ENCODE data around the gene DBR1.

The DBR1 gene

GRCh38 chr3:138186221-138186620, 11.5 kb upstream of the DBR1 start:
- TF ChIP-seq SUZ12 (IDR thresholded peaks at IDR 0.05; ENCODE audit: extremely low read depth, insufficient read depth, insufficient read length) = no peak
- no peak for TF ChIP-seq ZNF274 (IDR thresholded peaks at IDR 0.05; ENCODE audit: low read depth, low read length)
- TF ChIP-seq YY1 (IDR thresholded peaks at IDR 0.05; ENCODE audit: insufficient read depth, insufficient read length) = no peak
- Histone ChIP-seq H3K4me3 (ENCODE audit: insufficient read length, low read depth) (peak overlapping the region; percentile 97), H3K27me3 (ENCODE audit: insufficient read depth, insufficient read length) (peaks cover 24% of the 10 kb centered on the region), H3K4me1 (ENCODE audit: insufficient read depth, insufficient read length) (no peaks in the 10 kb centered on the region), H3K9me3 (ENCODE audit: insufficient read depth, low read length) (no peaks in the 10 kb centered on the region), H3K36me3 (ENCODE audit: insufficient read depth, insufficient read length, low read length) (peaks cover 23% of the 10 kb centered on the region), H3K9ac (ENCODE audit: insufficient read length, low read depth) (no peak overlapping the region)
- no peak for DNase-seq (ENCODE audit: low read depth, low spot score)

GRCh38 chr3:138184994-138185393, 10.3 kb upstream of the DBR1 start:
- Histone ChIP-seq H3K4me3 (ENCODE audit: insufficient read length, low read depth) (no peak overlapping the region), H3K9me3 (ENCODE audit: insufficient read depth, low read length) (no peaks in the 10 kb centered on the region), H3K36me3 (ENCODE audit: insufficient read depth, insufficient read length, low read length) (peaks cover 13% of the 10 kb centered on the region), H3K4me1 (ENCODE audit: insufficient read depth, insufficient read length) (no peaks in the 10 kb centered on the region), H3K27me3 (ENCODE audit: insufficient read depth, insufficient read length) (peaks cover 24% of the 10 kb centered on the region), H3K9ac (ENCODE audit: insufficient read length, low read depth) (no peak overlapping the region)
- no peak for DNase-seq (ENCODE audit: low read depth, low spot score)
- TF ChIP-seq SUZ12 (IDR thresholded peaks at IDR 0.05; ENCODE audit: extremely low read depth, insufficient read depth, insufficient read length) (no peak), ZNF274 (IDR thresholded peaks at IDR 0.05; ENCODE audit: low read depth, low read length) (no peak), YY1 (IDR thresholded peaks at IDR 0.05; ENCODE audit: insufficient read depth, insufficient read length) (no peak)

- Histone ChIP-seq H3K9me3 (ENCODE audit: insufficient read depth, low read length) (no peaks in the 10 kb centered on the region), H3K4me1 (ENCODE audit: insufficient read depth, insufficient read length) (no peaks in the 10 kb centered on the region), H3K27me3 (ENCODE audit: insufficient read depth, insufficient read length) (peaks cover 9% of the 10 kb centered on the region), H3K4me3 (ENCODE audit: insufficient read length, low read depth) (no peak overlapping the region), H3K36me3 (ENCODE audit: insufficient read depth, insufficient read length, low read length) (no peaks in the 10 kb centered on the region), H3K9ac (ENCODE audit: insufficient read length, low read depth) (no peak overlapping the region)
- no peak for DNase-seq (ENCODE audit: low read depth, low spot score)
- TF ChIP-seq YY1 (IDR thresholded peaks at IDR 0.05; ENCODE audit: insufficient read depth, insufficient read length) (no peak), ZNF274 (IDR thresholded peaks at IDR 0.05; ENCODE audit: low read depth, low read length) (no peak), SUZ12 (IDR thresholded peaks at IDR 0.05; ENCODE audit: extremely low read depth, insufficient read depth, insufficient read length) (no peak)
These were observed 5.8 kb upstream of the DBR1 start for GRCh38 chr3:138180375-138181029.

- Histone ChIP-seq H3K4me1 (ENCODE audit: insufficient read depth, insufficient read length) (no peaks in the 10 kb centered on the region), H3K36me3 (ENCODE audit: insufficient read depth, insufficient read length, low read length) (peaks cover 43% of the 10 kb centered on the region), H3K9me3 (ENCODE audit: insufficient read depth, low read length) (no peaks in the 10 kb centered on the region), H3K4me3 (ENCODE audit: insufficient read length, low read depth) (peak overlapping the region; percentile 86), H3K27me3 (ENCODE audit: insufficient read depth, insufficient read length) (no peaks in the 10 kb centered on the region), H3K9ac (ENCODE audit: insufficient read length, low read depth) (peak overlapping the region; percentile 98)
- no peak for TF ChIP-seq SUZ12 (IDR thresholded peaks at IDR 0.05; ENCODE audit: extremely low read depth, insufficient read depth, insufficient read length)
- no peak for TF ChIP-seq YY1 (IDR thresholded peaks at IDR 0.05; ENCODE audit: insufficient read depth, insufficient read length)
- no peak for TF ChIP-seq ZNF274 (IDR thresholded peaks at IDR 0.05; ENCODE audit: low read depth, low read length)
- no peak for DNase-seq (ENCODE audit: low read depth, low spot score)
These were observed 826 bp downstream of the DBR1 start for GRCh38 chr3:138173769-138174420.

- no peak overlapping the region for H3K9ac ChIP-seq (ENCODE audit: insufficient read length, low read depth)
- TF ChIP-seq YY1 (IDR thresholded peaks at IDR 0.05; ENCODE audit: insufficient read depth, insufficient read length) (no peak), ZNF274 (IDR thresholded peaks at IDR 0.05; ENCODE audit: low read depth, low read length) (no peak), SUZ12 (IDR thresholded peaks at IDR 0.05; ENCODE audit: extremely low read depth, insufficient read depth, insufficient read length) (no peak)
- H3K4me1 ChIP-seq (ENCODE audit: insufficient read depth, insufficient read length) = no peaks in the 10 kb centered on the region
- H3K36me3 ChIP-seq (ENCODE audit: insufficient read depth, insufficient read length, low read length) = peaks cover 53% of the 10 kb centered on the region
- H3K9me3 ChIP-seq (ENCODE audit: insufficient read depth, low read length) = no peaks in the 10 kb centered on the region
- H3K27me3 ChIP-seq (ENCODE audit: insufficient read depth, insufficient read length) = no peaks in the 10 kb centered on the region
- H3K4me3 ChIP-seq (ENCODE audit: insufficient read length, low read depth) = no peak overlapping the region
- no peak for DNase-seq (ENCODE audit: low read depth, low spot score)
These were observed 2.1 kb downstream of the DBR1 start for GRCh38 chr3:138172625-138173024.

GRCh38 chr3:138165061-138165460, 9.7 kb downstream of the DBR1 start:
- H3K36me3 ChIP-seq (ENCODE audit: insufficient read depth, insufficient read length, low read length) = peaks cover 82% of the 10 kb centered on the region
- TF ChIP-seq SUZ12 (IDR thresholded peaks at IDR 0.05; ENCODE audit: extremely low read depth, insufficient read depth, insufficient read length) (no peak), YY1 (IDR thresholded peaks at IDR 0.05; ENCODE audit: insufficient read depth, insufficient read length) (no peak), ZNF274 (IDR thresholded peaks at IDR 0.05; ENCODE audit: low read depth, low read length) (no peak)

GRCh38 chr3:138157743-138158142, 17.0 kb downstream of the DBR1 start:
- TF ChIP-seq SUZ12 (IDR thresholded peaks at IDR 0.05; ENCODE audit: extremely low read depth, insufficient read depth, insufficient read length) = no peak
- TF ChIP-seq YY1 (IDR thresholded peaks at IDR 0.05; ENCODE audit: insufficient read depth, insufficient read length) = no peak
- no peak for TF ChIP-seq ZNF274 (IDR thresholded peaks at IDR 0.05; ENCODE audit: low read depth, low read length)
- Histone ChIP-seq H3K4me1 (ENCODE audit: insufficient read depth, insufficient read length) (no peaks in the 10 kb centered on the region), H3K9ac (ENCODE audit: insufficient read length, low read depth) (no peak overlapping the region), H3K4me3 (ENCODE audit: insufficient read length, low read depth) (no peak overlapping the region), H3K27me3 (ENCODE audit: insufficient read depth, insufficient read length) (no peaks in the 10 kb centered on the region), H3K36me3 (ENCODE audit: insufficient read depth, insufficient read length, low read length) (peaks cover 22% of the 10 kb centered on the region), H3K9me3 (ENCODE audit: insufficient read depth, low read length) (peaks cover 7% of the 10 kb centered on the region)
- no peak for DNase-seq (ENCODE audit: low read depth, low spot score)

More at GRCh38 chr3:138165061-138165460, 9.7 kb downstream of the DBR1 start:
- Histone ChIP-seq H3K9me3 (ENCODE audit: insufficient read depth, low read length) (no peaks in the 10 kb centered on the region), H3K27me3 (ENCODE audit: insufficient read depth, insufficient read length) (no peaks in the 10 kb centered on the region), H3K4me1 (ENCODE audit: insufficient read depth, insufficient read length) (no peaks in the 10 kb centered on the region), H3K4me3 (ENCODE audit: insufficient read length, low read depth) (no peak overlapping the region), H3K9ac (ENCODE audit: insufficient read length, low read depth) (no peak overlapping the region)
- DNase-seq (ENCODE audit: low read depth, low spot score) = no peak
